Panc1 (cell line): ENCODE measurements around the gene STRA6.

Source experiments
- POLR2AphosphoS5 ChIP-seq: IDR thresholded peaks from 2 replicates; pipeline ENCODE4 v1.6.1; 2012; ENCODE audit warnings: mild to moderate bottlenecking, low read depth, low read length, moderate library complexity
- TCF7L2 ChIP-seq: IDR thresholded peaks from 2 replicates; pipeline ENCODE4 v1.6.1; 2011; ENCODE audit warnings: mild to moderate bottlenecking, low read depth, low read length, inconsistent platforms
- TF ChIP-seq, protein P1 (sequence below): fragments of 450-650 bp; IDR thresholded peaks from 2 replicates; pipeline ENCODE4 v1.5.1; 2017; ENCODE audit warnings: mild to moderate bottlenecking

DNA sequence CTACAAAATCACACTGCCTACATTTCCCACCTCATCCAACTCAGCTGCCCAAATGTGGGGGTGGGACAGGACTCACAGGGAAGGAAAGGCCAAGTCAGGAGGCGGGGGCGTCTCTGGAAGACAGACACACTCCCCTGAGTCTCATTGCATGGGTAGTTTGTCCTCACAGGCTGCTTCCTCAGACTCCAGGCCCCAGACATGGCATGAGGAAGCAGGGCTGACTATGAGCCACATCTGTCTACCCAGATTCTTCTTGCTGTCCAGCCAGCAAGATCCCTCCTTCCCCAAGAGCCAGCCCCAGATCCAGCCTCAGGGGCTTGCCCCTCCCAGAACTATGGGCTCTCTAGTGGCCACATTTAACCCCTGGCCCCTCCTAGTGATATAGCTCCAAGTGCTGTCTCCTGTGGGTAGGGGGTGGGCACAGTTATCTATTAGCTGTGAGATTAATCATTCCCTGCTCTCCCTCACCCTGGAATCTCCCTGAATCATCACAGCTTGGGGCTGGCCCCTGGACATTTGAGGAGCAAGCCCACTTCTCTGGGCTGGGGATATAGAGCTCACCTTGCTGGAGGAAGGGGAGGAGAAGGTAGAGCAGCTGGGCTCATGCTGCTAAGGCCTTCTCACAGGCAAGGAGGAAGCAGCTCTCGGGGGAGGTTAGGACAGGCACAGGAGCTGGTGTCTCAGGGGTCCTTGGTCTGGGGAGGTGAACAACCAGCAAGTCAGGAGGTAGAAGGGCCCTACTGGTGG, 31.4 kb upstream of the STRA6 start:
- TF ChIP-seq, protein P1, sequence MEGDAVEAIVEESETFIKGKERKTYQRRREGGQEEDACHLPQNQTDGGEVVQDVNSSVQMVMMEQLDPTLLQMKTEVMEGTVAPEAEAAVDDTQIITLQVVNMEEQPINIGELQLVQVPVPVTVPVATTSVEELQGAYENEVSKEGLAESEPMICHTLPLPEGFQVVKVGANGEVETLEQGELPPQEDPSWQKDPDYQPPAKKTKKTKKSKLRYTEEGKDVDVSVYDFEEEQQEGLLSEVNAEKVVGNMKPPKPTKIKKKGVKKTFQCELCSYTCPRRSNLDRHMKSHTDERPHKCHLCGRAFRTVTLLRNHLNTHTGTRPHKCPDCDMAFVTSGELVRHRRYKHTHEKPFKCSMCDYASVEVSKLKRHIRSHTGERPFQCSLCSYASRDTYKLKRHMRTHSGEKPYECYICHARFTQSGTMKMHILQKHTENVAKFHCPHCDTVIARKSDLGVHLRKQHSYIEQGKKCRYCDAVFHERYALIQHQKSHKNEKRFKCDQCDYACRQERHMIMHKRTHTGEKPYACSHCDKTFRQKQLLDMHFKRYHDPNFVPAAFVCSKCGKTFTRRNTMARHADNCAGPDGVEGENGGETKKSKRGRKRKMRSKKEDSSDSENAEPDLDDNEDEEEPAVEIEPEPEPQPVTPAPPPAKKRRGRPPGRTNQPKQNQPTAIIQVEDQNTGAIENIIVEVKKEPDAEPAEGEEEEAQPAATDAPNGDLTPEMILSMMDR, result no peak
- TF ChIP-seq POLR2AphosphoS5 (no peak), TCF7L2 (no peak)
